Ishikawa (cell line): ENCODE results near the gene CNTNAP1.
A peak's percentile ranks its signal among the peaks of the same experiment; 100 is the strongest.

ENCODE experiments used
- CEBPB ChIP-seq: IDR thresholded peaks from 2 replicates; pipeline ENCODE4 v1.6.1; 2012
- CREB1 ChIP-seq: IDR thresholded peaks from 2 replicates; pipeline ENCODE4 v1.6.1; 2012; ENCODE audit warnings: low read depth
- EGR1 ChIP-seq: IDR thresholded peaks from 2 replicates; pipeline ENCODE4 v1.6.1; 2012
- EP300 ChIP-seq: IDR thresholded peaks from 2 replicates; pipeline ENCODE4 v1.6.1; 2012; ENCODE audit warnings: borderline replicate concordance
- FOXM1 ChIP-seq: IDR thresholded peaks from 2 replicates; pipeline ENCODE4 v1.6.1; 2012; ENCODE audit warnings: low read depth, borderline replicate concordance
- NFIC ChIP-seq: IDR thresholded peaks from 2 replicates; pipeline ENCODE4 v1.6.1; 2012
- RAD21 ChIP-seq: IDR thresholded peaks from 2 replicates; pipeline ENCODE4 v1.6.1; 2012; ENCODE audit warnings: low read depth
- TAF1 ChIP-seq: IDR thresholded peaks from 2 replicates; pipeline ENCODE4 v1.6.1; 2012; ENCODE audit warnings: low read depth, mild to moderate bottlenecking
- TCF12 ChIP-seq: IDR thresholded peaks from 2 replicates; pipeline ENCODE4 v1.6.1; 2012; ENCODE audit warnings: low read depth
- TEAD4 ChIP-seq: IDR thresholded peaks from 2 replicates; pipeline ENCODE4 v1.6.1; 2012
- YY1 ChIP-seq: IDR thresholded peaks from 2 replicates; pipeline ENCODE4 v1.6.1; 2012; ENCODE audit warnings: low read depth
- ZBTB7A ChIP-seq: IDR thresholded peaks from 2 replicates; pipeline ENCODE4 v1.6.1; 2012; ENCODE audit warnings: low read depth
- TF ChIP-seq, protein P1 (sequence below): IDR thresholded peaks from 2 replicates; pipeline ENCODE4 v1.6.1; 2012
- TF ChIP-seq, protein P2 (sequence below): IDR thresholded peaks from 2 replicates; pipeline ENCODE4 v1.6.1; 2012; ENCODE audit warnings: low read depth, mild to moderate bottlenecking
- TF ChIP-seq, protein P3 (sequence below): IDR thresholded peaks from 2 replicates; pipeline ENCODE4 v1.6.1; 2012

The CNTNAP1 gene

DNA sequence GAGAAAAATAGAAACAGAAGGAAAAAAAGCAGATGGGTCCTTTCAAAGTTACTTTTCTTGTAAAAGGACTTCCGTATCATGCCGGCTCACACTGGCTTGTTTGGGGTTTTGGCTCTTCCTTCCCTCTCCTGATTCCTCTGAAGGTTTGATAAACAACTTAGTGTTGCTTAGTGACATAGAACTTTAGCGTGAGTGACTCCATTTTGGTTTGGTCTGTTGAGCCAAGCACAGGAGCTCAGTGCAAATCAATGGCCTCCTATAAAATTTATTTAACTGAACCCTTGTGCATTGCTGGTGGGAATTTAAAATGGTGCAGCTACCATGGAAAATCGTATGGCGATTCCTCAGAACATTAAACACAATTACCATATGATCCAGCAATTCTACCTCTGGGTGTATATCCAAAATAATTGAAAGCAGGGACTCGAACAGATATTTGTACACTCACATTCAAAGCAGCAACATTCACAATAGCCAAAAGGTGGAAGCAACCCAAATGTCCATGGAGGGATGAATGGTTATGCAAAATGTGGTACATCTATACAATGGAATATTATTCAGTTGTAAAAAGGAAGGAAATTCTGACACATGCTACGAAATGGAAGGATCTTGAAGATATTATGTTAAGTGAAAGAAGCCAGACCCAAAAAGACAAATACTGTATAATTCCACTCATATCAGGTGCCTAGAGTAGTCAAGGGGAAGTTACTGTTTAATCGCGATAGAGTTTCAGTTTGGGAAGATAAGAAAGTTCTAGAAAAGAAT lies 24.3 kb upstream of the CNTNAP1 start:
- TF ChIP-seq ZBTB7A (no peak), YY1 (no peak), TAF1 (no peak), CREB1 (no peak), NFIC (no peak), CEBPB (no peak), TCF12 (no peak)
- TF ChIP-seq, protein P1, sequence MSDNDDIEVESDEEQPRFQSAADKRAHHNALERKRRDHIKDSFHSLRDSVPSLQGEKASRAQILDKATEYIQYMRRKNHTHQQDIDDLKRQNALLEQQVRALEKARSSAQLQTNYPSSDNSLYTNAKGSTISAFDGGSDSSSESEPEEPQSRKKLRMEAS, result no peak

DNA sequence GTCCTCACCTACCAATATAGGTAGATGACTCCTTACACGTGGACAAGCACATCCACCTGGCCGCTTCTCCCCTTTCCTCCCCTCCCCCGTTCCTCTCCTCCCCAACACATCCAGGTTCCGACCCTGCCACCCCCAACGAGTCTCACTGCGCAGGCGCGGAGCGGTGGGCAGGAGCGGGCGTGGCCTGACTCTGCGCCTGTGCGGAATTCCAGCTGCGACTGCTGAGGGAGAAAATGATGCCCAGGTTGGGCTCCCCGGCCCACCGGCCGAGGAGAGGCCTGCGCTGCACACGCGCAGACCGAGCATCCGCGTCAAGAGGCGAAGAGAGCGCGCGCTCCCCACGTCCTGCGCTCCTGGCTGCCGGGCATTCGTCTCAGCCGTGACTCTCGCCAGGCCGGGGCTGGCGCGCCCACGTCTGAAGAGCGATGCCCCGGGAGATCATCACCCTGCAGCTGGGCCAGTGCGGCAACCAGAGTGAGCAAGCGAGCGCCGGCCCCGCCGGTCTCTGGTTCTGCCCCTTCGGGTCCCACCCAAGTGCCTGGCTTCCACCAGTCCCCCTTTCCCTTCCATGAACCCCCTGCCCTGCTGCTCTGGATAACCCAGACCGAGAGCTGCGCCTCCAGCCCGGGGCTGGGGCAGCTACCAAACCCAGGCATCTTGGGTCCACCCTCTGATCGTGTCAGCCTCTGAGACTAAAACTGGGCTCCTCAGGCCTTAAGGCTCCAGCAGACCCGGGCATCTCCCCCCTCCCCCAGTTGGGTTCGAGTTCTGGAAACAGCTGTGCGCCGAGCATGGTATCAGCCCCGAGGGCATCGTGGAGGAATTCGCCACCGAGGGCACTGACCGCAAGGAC lies 23.0 kb upstream of the CNTNAP1 start, which contains the start of gene TUBG2:
TSS of gene TUBG2 (plus strand) at position 206 of the 853 bp plus-strand sequence. CDS start at position 426, 220 bp downstream.
- TF ChIP-seq, protein P2, sequence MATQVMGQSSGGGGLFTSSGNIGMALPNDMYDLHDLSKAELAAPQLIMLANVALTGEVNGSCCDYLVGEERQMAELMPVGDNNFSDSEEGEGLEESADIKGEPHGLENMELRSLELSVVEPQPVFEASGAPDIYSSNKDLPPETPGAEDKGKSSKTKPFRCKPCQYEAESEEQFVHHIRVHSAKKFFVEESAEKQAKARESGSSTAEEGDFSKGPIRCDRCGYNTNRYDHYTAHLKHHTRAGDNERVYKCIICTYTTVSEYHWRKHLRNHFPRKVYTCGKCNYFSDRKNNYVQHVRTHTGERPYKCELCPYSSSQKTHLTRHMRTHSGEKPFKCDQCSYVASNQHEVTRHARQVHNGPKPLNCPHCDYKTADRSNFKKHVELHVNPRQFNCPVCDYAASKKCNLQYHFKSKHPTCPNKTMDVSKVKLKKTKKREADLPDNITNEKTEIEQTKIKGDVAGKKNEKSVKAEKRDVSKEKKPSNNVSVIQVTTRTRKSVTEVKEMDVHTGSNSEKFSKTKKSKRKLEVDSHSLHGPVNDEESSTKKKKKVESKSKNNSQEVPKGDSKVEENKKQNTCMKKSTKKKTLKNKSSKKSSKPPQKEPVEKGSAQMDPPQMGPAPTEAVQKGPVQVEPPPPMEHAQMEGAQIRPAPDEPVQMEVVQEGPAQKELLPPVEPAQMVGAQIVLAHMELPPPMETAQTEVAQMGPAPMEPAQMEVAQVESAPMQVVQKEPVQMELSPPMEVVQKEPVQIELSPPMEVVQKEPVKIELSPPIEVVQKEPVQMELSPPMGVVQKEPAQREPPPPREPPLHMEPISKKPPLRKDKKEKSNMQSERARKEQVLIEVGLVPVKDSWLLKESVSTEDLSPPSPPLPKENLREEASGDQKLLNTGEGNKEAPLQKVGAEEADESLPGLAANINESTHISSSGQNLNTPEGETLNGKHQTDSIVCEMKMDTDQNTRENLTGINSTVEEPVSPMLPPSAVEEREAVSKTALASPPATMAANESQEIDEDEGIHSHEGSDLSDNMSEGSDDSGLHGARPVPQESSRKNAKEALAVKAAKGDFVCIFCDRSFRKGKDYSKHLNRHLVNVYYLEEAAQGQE, result no peak
- TF ChIP-seq RAD21 (no peak), TAF1 (peak; percentile 75), ZBTB7A (0 out of 2 replicates have a peak, but pooled peaks have one; percentile 14), EP300 (no peak), YY1 (peak; percentile 75), CREB1 (no peak), NFIC (no peak), CEBPB (no peak), TEAD4 (peak; percentile 77), EGR1 (no peak), TCF12 (0 out of 2 replicates have a peak, but pooled peaks have one; percentile 57), FOXM1 (no peak)
- TF ChIP-seq, protein P1, result peak; percentile 76
- TF ChIP-seq, protein P3, sequence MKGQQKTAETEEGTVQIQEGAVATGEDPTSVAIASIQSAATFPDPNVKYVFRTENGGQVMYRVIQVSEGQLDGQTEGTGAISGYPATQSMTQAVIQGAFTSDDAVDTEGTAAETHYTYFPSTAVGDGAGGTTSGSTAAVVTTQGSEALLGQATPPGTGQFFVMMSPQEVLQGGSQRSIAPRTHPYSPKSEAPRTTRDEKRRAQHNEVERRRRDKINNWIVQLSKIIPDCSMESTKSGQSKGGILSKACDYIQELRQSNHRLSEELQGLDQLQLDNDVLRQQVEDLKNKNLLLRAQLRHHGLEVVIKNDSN, result 0 out of 2 replicates have a peak, but pooled peaks have one; percentile 6

DNA sequence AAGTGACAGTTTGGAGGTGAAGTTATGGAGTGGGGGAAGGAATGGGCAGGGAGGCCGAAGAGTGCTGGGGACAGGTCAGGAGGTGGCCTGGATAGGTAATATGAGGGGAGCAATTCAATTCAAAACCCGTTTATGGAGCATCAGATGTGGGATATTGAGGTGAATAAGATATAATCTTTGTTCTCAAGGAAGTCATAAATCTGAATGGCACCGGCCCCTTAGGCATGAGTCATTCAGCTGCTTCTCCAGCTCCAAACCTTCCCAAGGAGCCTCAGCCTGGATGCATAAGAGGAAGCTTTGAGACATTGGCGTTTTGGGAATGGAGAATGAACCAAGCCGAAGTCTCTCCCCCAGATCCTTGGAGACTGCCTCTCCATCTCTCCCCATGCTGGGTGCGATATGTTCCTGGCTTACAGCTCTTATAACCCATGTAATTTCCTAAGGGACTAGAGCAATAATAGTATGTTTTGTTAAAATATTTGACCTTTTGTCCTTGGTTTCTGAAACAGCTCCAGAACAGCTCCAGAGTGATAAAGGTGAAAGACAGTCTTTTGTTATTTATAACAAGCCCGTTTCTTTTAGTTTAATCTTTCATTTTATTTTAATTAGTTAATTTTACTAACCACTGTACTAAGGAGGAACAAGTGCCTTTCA lies 21.5 kb upstream of the CNTNAP1 start:
- TF ChIP-seq ZBTB7A (no peak), RAD21 (no peak), FOXM1 (no peak), EP300 (no peak), CEBPB (no peak), EGR1 (no peak)
- TF ChIP-seq, protein P1, result no peak
- TF ChIP-seq, protein P2, result no peak

DNA sequence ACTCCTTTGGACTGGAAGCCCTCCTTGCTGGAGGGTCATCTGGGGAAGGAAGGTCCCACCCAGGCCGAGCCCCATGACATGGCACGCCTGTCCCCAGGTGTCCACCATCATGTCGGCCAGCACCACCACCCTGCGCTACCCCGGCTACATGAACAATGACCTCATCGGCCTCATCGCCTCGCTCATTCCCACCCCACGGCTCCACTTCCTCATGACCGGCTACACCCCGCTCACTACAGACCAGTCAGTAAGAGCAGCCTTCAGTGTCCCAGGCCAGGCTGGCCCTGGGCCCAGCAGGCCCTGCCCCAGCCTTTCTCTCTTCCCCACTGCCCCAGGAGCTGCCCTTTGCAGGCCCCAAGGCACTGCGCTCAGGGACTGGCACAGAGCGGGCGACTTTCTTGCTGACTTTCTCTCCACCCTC lies 16.7 kb upstream of the CNTNAP1 start:
- TF ChIP-seq CEBPB (no peak), YY1 (no peak), CREB1 (no peak), EP300 (no peak)
